SW480 (cell line): ENCODE results near the gene LOC128125822.

ENCODE experiments used
- DNase-seq: peaks from one replicate; pipeline ENCODE4 v3.0.0-alpha.2; 2016; ENCODE audit warnings: low spot score

The LOC128125822 gene

DNA sequence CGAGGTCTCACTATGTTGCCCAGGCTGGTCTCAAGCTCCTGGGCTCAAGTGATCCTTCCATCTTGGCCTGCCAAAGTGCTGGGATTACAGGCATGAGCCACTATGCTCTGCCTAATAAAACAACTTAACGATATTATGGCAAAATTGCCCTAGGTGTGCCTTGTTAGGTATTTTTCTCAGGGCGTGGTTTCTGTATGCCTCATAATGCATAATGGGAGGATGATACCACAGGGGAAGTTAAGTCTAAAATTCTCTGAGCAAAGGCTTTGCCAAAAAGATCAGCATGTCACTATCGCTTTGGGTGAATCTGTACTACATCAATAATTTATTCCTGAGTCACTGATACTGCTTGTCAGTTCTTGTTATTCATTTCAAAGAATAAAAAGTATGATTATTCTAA is 15.9 kb upstream of the LOC128125822 start:
- DNase-seq = no peak

DNA sequence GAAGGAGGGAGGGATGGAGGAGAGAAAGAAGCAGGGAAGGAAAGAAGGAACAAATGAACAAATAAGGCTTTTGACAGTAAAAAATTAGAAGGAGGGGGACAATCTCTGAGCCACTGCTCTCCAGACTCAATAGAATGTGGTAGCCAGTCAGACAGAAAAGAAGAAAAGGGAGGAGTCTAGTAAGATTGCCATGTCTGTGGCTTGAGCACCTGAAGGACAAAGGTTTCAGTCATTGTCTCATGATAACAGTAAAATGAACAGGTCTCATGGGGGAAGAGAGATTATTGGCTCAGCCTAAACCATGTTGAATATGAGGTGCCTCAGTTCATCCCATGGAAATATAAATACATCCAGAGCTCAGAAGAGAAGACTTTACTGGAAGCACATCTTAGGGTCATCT is 14.0 kb upstream of the LOC128125822 start:
- DNase-seq = no peak

DNA sequence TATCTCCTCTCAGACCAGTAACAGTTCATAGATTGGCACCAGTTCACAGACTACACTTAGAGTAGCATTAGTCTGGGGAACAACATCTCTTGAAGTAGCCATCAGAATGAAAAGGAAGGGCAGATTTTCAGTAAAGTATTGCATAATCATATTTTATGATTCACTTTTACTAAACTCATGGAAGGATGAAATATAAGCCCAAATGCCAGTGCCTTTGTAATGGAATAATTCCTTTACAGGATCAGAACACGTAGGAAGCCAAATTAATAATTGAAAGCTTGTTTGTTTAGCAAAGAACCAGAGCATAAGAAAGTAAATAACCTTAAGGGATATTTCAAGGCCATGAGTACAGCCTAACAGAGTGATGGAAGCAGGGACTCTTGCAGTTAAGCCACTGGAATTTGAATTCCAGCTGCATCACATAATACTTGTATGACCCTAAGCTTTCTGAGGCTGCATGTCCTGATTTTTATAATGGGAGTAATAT is 11.4 kb upstream of the LOC128125822 start:
- no peak for DNase-seq

- DNase-seq = no peak
Measured at GRCh38 chr6:63561288-63561687, 11.0 kb upstream of the LOC128125822 start.

- no peak for DNase-seq
Measured at GRCh38 chr6:63563235-63563634, 9.0 kb upstream of the LOC128125822 start.

- peak; percentile 57 for DNase-seq
Measured at GRCh38 chr6:63565058-63565726, 7.1 kb upstream of the LOC128125822 start.

- DNase-seq = no peak
Measured at GRCh38 chr6:63565727-63566596, 6.3 kb upstream of the LOC128125822 start.

DNA sequence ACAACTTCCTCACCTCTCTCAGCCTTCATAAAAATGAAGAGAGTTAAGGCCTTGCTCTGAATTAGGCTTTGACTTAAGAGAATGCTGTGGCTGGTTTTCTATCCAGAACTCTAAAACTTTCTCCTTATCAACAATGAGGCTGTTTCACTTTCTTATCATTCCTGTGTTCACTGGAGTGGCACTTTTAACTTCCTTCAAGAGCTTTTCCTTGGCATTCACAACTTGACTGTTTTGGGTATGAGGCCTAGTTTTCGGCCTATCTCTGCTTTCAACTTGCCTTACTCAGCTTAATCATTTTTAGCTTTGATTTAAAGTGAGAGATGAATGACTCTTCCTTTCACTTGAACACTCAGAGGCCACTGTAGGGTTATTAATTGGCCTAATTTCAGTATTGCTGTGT is 4.3 kb upstream of the LOC128125822 start:
- DNase-seq = no peak

- peak; percentile 84 for DNase-seq
Measured at GRCh38 chr6:63571361-63572043, 778 bp upstream of the LOC128125822 start.

GRCh38 chr6:63572747-63573075 is 431 bp downstream of the LOC128125822 start:
- DNase-seq = no peak

DNA sequence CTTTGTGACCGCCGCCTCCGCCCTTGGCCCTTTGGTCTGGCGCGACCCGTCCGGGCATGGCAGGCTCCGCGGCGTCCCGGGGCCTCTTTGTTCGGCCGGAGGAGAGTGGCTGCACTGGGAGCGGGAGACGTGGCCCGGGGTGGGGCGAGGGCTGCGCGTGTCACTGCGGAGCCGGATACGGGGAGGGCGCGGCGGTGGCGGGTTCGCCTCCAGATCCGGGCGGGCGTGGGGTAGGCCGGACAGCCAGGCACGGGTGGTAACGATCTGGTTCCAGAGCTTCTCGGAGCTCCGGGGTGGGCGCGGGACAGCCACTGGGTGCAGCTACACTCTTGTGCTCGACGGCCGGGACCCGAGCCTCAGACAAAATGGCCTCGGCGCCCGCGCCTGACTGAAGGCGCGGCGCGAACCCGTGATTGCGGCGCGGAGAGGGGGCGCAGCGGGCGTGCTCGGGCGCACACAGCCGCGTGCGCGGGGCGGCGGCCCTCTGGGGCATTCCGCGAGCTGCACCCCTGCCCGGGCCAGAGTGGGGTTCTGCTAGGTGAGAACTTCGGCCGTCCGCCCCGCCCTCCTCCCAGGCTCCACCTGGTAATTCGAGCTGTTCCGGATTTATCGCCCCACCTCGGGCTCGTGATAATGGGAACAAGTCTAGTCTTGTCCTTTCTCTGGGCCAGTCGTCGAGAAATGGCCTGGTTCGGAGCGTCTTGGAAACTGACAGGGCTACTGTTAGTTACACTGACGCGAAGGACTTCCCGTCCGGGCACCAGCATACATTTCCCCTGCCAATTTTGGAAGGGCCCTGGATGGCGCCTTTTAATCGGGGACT is 1.0 kb downstream of the LOC128125822 start:
- DNase-seq = peak; percentile 88

GRCh38 chr6:63573899-63574553 is 1.7 kb downstream of the LOC128125822 start:
- DNase-seq = peak; percentile 73

DNA sequence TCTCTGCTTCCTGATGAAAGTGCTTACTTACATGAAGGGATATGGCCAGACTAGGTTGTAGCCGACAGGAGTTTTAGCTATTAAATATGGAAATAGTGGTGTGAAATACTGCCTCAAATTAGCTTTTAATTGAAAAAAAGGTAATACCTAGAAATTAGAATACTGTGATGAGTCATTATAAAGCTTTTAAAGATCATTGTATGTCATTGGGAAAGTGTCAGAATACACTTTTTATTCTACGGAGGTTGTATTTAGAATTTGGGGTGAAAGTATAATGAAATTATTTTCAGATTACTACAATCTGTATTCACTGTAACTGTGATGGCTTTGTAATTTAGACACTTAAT is 2.2 kb downstream of the LOC128125822 start:
- no peak for DNase-seq

DNA sequence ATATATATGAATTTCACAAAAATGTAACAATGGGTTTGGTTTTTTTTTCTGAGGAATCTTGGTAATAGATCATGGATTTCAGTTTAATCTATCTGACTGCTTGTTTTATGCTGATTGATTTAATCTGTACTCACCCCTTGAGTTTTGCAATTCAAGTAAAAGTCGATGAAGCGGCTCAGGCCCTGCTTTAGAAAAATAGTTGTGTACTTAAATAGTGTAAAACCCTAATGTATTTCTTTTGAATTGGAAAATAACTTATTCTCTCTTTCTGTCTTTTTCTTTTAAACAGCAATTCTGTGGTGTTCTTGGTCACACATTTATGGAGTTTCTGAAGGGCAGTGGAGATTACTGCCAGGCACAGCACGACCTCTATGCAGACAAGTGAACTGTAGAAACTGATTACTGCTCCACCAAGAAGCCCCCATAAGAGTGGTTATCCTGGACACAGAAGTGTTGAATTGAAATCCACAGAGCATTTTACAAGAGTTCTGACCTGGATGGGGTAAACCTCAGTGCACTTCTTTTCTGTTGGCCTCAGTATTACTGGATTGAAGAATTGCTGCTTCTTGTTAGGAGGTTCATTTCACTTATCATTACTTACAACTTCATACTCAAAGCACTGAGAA is 4.0 kb downstream of the LOC128125822 start:
- DNase-seq = no peak

- no peak for DNase-seq
Measured at GRCh38 chr6:63576985-63577712, 4.9 kb downstream of the LOC128125822 start.

DNA sequence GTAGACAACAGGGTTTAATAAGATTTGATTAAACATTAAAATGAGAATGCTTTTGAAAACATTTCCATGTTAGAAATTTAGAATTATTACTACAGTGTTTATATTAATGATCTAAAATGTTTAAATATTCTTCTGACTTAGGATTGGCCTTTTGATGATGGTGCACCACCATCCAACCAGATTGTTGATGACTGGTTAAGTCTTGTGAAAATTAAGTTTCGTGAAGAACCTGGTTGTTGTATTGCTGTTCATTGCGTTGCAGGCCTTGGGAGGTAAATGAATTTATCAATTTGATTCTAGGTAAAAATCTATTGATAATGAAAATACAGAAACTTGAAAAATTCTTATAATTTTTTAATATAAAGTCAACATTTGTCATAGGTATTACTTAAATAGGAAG is 6.5 kb downstream of the LOC128125822 start:
- DNase-seq = no peak

DNA sequence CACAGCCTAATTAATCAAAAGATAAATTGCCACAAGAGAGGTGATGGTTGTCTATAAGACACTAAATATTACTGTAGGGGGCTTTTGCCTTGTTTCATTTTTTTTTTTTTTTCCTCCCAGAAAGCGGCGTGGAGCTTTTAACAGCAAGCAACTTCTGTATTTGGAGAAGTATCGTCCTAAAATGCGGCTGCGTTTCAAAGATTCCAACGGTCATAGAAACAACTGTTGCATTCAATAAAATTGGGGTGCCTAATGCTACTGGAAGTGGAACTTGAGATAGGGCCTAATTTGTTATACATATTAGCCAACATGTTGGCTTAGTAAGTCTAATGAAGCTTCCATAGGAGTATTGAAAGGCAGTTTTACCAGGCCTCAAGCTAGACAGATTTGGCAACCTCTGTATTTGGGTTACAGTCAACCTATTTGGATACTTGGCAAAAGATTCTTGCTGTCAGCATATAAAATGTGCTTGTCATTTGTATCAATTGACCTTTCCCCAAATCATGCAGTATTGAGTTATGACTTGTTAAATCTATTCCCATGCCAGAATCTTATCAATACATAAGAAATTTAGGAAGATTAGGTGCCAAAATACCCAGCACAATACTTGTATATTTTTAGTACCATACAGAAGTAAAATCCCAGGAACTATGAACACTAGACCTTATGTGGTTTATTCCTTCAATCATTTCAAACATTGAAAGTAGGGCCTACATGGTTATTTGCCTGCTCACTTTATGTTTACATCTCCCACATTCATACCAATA is 7.8 kb downstream of the LOC128125822 start:
- DNase-seq = no peak

GRCh38 chr6:63580704-63580961 is 8.4 kb downstream of the LOC128125822 start:
- DNase-seq = no peak

DNA sequence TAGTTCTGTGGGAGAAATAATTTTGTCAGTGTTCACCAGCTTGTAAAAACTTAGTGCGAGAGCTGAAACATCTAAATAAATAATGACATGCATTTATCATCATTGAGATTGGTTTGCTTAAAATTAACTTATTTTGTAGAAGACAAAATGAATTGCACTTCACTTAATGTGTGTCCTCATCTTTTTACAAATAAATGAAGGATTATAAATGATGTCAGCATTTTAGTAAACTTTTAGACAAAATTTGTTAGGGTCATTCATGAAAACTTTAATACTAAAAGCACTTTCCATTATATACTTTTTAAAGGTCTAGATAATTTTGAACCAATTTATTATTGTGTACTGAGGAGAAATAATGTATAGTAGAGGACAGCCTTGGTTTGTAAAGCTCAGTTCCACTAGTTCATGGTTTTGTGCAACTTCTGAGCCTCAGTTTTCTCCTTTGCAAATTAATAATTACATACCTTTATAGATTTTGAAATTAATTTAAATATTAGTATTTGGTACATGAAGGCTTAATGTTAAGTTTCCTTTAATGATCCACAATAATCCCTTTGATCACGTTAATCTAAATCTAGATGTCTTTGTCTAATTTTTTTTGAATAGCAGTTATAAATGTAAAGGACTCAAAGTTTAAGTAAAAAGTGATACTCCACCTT is 9.2 kb downstream of the LOC128125822 start:
- no peak for DNase-seq
